Measurements from ENCODE around the gene PLK2.

Gene PLK2

GRCh38 chr5:58447226-58447625 lies 12.7 kb downstream of the PLK2 start:
- DNase-seq, result no peak

DNA sequence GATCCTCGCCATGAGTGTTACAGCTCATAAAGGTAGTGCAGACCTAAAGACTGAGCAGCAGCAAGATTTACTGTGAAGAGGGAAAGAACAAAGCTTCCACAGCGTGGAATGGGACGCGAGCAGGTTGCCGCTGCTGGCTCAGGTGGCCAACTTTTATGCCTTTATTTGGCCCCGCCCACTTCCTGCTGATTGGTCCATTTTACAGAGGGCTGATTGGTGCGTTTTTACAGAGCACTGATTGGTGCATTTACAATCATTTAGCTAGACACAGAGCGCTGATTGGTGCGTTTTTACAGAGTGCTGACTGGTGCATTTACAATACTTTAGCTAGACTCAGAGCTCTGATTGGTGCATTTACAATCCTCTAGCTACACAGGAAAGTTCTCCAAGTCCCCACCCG lies 13.9 kb downstream of the PLK2 start:
- no peak for DNase-seq

DNA sequence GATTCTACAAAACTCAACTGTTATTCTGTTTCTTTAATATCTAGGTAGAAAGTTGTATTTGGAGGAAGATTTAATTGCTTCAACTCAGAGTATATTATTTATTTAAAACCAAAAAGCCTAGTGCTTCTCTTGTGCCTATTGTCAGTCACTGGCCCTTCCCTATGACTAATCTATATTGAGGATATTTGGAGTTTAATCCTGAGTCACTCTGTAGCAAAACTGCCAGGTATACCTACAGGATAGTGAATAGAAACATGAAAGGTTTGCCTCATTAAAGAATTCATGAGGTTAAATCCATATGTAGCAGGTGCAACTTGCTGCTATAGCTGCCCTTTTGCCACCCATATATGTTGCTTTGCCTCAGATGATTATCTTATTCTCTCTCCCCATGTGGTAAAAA lies 15.1 kb downstream of the PLK2 start:
- DNase-seq, result no peak

DNA sequence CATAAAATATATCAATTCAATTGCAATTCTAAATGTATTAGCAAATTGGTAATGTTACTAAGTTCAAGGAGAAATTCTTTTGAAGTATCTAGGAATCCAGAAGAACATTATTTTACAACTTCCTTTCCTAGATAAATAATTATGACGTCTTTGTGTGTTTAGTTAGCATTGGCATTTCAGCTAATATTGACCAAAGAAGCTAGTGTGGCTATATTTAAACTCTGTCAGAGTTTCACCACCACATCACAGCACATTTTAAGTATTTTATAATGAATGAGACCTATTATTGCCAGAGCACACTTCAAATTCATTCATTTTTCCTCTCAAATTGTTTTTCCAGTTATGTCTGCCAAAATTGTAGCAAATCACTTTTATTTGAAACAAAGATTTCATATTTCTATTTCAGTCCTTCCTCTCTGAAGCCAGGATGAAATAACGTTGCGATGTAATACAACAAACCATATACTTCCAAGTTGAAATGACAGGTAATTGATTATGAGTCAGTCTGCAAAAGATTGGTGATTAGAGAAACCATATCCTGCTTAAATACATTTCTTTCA lies 18.9 kb downstream of the PLK2 start:
- DNase-seq, result no peak

DNA sequence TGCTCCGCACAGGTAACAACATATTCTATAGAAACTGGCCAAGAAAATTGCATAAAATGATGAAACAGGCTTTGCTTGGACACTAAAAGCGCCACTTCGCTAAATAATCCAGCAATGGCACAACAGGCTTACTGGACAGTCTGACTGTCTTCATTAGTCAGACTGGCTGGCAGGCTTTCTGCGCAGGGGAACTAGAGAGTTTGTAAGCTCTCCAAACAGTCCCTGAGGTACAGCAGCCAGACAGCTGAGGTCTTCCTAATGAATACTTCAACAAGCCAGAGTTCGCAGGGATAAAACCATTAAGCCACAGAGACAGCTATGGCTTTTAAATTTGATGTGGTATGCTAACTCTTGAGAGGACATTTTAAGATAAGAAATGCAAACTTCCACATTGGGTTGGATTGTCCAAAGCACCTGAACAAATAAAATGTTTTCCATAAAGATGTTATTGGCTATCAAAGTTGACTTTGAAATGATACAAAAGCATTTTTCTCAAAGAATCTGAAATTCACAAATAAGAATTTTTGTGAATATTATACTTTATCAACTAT lies 20.7 kb downstream of the PLK2 start:
- DNase-seq, result no peak

GRCh38 chr5:58437661-58438060 lies 22.2 kb downstream of the PLK2 start:
- DNase-seq, result no peak

- DNase-seq, result no peak
These were observed 28.1 kb downstream of the PLK2 start for GRCh38 chr5:58431832-58432231.

- no peak for DNase-seq
These were observed 47.0 kb downstream of the PLK2 start for GRCh38 chr5:58412932-58413331.

GRCh38 chr5:58412081-58412480 lies 47.8 kb downstream of the PLK2 start:
- DNase-seq, result no peak

DNA sequence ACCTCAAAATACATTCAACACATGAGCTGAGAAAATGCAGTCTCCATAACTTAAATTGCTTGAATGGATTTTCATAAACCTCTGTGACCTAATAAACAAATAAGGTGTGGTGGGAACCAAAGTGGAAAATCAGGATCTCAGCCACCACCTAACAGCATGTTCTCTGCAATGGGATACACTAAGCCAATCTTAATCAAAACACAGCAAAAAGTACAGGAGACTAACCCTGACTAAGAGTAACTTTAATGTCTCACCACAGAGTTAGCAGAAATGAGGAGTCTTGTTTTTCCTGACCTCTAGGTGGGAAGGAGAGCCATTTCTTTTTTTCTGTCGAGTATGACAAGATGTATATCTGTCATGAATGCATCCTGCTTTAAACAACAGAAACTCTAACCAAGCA lies 48.5 kb downstream of the PLK2 start:
- DNase-seq, result no peak

- DNase-seq, result no peak
These were observed 49.4 kb downstream of the PLK2 start for GRCh38 chr5:58410441-58410840.

GRCh38 chr5:58407042-58407719 lies 52.7 kb downstream of the PLK2 start:
- no peak for DNase-seq

DNA sequence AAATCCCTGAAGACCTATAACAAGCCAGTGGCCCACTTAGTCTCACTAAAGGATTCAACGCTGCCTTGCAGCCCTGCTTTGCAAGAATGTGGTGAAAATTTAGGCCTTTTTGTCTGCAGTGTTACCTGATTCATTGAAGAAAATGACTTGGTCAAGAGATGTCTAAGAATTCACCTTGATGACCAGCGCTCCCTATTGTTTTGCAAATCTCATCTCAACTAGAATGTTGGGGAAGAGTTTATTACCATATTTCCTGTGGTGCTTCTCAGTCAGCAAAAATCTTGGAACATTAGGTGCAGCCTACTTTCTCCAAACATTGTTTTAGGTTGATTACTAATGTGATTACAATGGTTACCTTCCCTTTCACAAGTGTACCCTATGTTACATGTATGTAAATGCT lies 53.5 kb downstream of the PLK2 start:
- DNase-seq, result no peak

DNA sequence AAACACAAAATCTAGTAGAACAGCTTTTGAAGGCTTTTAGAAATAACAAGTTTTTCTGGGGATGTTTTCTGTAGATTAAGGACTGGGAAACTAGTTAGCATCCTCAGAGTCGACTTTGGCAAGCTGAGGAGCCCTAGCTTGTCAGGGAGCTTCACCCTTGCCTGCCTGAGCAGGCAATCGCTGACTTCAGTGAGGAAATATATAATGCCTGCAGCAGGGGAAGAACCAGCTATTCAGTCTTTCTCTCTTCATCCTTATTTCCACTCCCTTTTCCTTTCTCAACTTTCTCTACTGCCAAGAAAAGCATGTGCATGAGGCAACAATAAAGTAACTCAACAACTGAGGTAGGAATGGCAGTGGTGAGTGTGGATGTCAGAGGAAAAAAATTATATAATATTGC lies 54.7 kb downstream of the PLK2 start:
- DNase-seq, result no peak

DNA sequence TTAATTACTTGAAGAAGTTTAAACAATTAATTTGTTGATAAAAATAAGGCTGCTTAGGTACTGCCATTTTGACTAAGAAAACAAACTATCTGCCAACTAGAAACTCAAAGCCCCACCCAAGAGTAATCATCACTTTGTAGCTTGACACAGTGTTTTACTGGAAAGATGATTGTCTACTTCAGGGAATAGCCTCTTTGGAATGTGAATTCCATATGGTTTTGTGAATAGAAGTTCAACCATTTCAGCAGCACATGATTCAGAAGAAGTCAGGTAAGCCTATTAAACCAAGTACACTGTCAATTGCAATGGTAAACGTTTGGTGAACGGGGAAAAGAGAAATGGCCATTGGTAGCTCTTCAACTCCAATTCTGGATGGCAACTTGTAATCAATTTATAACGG lies 55.2 kb downstream of the PLK2 start:
- no peak for DNase-seq

Data from activated CD4-positive, alpha-beta T cell treated with anti-CD3 and anti-CD28 coated beads, Interleukin-2, amount 50 U/mL, for 16 hours (primary cell).